Activated T-helper 17 cell treated with anti-CD3 and anti-CD28 coated beads, Interleukin-2, amount 50 U/mL, for 72 hours (primary cell): ENCODE measurements around the gene ZNF428. TPM values are rescaled to one million over a fixed set of nuclear protein-coding genes. Genes with fewer than 3 reads are reported as not detected.

Experiments
- ATAC-seq: fragments of 150-1000 bp; cut with Tn5 transposase; replicated peaks from 2 replicates; pipeline ENCODE4 v1.10.0; 2021; ENCODE audit warnings: mild to moderate bottlenecking, moderate library complexity
- H3K27ac Mint-ChIP-seq: one replicate; pipeline ENCODE4 v1.8.0; 2022; ENCODE audit warnings: mixed read lengths
- H3K27me3 Mint-ChIP-seq: one replicate; pipeline ENCODE4 v1.8.0; 2022; ENCODE audit warnings: mixed read lengths
- H3K36me3 Mint-ChIP-seq: one replicate; pipeline ENCODE4 v1.8.0; 2022; ENCODE audit warnings: low read depth, mild to moderate bottlenecking, mixed read lengths
- H3K4me1 Mint-ChIP-seq: one replicate; pipeline ENCODE4 v1.8.0; 2022; ENCODE audit warnings: mixed read lengths
- H3K4me3 Mint-ChIP-seq: one replicate; pipeline ENCODE4 v1.8.0; 2022; ENCODE audit warnings: mild to moderate bottlenecking, mixed read lengths
- H3K9me3 Mint-ChIP-seq: one replicate; pipeline ENCODE4 v1.8.0; 2022; ENCODE audit warnings: mixed read lengths
- total RNA-seq, 2 donors: library from RNA; stranded (reverse); gene quantifications; one replicate each; pipeline ENCODE4 v1.2.3, GENCODE V29; 2022

Gene ZNF428
- total RNA-seq, 2 donors from 2014 or later = 12.9 to 27.6 TPM

GRCh38 chr19:43560687-43561086 lies 58.7 kb downstream of the ZNF428 start:
- no peak for ATAC-seq
- no peaks in the 10 kb centered on the region for H3K27me3 Mint-ChIP-seq

More at GRCh38 chr19:43560687-43561086, 58.7 kb downstream of the ZNF428 start:
- Mint-ChIP-seq H3K36me3 (peaks cover 61% of the 10 kb centered on the region), H3K4me3 (peak overlapping the region; percentile 63), H3K9me3 (no peaks in the 10 kb centered on the region), H3K4me1 (peaks cover 29% of the 10 kb centered on the region), H3K27ac (peak overlapping the region; percentile 87)

Other genes starting within 250 kb of the ZNF428 start
- not detected for gene TEX101, start 204.7 kb downstream of the ZNF428 start, total RNA-seq
- gene LYPD3, start 154.0 kb downstream of the ZNF428 start, total RNA-seq = 1 to 10 TPM; 1.0 to 3.0 TPM
- 10 to 100 TPM; 16.7 to 25.5 TPM for gene PHLDB3, start 114.9 kb downstream of the ZNF428 start, total RNA-seq
- 10 to 100 TPM; 71.1 to 74.0 TPM for gene ETHE1, start 92.4 kb downstream of the ZNF428 start, total RNA-seq
- 1 to 10 TPM in 1 of 2 donors, under 1 TPM in 1; 0.86 to 1.7 TPM for gene ZNF575, start 86.4 kb downstream of the ZNF428 start, total RNA-seq
- gene XRCC1, start 44.1 kb downstream of the ZNF428 start, total RNA-seq = 10 to 100 TPM; 33.8 to 34.9 TPM
- 1 to 10 TPM; 4.6 to 6.2 TPM for gene PINLYP, start 43.8 kb downstream of the ZNF428 start, total RNA-seq
- 10 to 100 TPM; 18.3 to 22.1 TPM for gene IRGQ, start 23.5 kb downstream of the ZNF428 start, total RNA-seq
- gene ZNF576, start 23.0 kb downstream of the ZNF428 start, total RNA-seq = 10 to 100 TPM; 17.8 to 23.3 TPM
- 1 to 10 TPM in 1 of 2 donors, under 1 TPM in 1; 0.74 to 1.4 TPM for gene SRRM5, start 7.5 kb downstream of the ZNF428 start, total RNA-seq
- gene CADM4, start 20.2 kb upstream of the ZNF428 start, total RNA-seq = under 1 TPM; 0.22 to 0.61 TPM
- gene PLAUR, start 50.5 kb upstream of the ZNF428 start, total RNA-seq = 10 to 100 TPM; 11.2 to 52.5 TPM
- gene IRGC, start 96.4 kb upstream of the ZNF428 start, total RNA-seq = not detected
- gene SMG9, start 135.3 kb upstream of the ZNF428 start, total RNA-seq = 100 to 1,000 TPM in 1 of 2 donors, 10 to 100 TPM in 1; 70.4 to 109 TPM
- 100 to 1,000 TPM; 116 to 385 TPM for gene KCNN4, start 161.3 kb upstream of the ZNF428 start, total RNA-seq
- 1 to 10 TPM in 1 of 2 donors, under 1 TPM in 1; 0.73 to 6.6 TPM for gene LYPD5, start 182.8 kb upstream of the ZNF428 start, total RNA-seq
- gene ZNF283, start 207.7 kb upstream of the ZNF428 start, total RNA-seq = 10 to 100 TPM in 1 of 2 donors, 1 to 10 TPM in 1; 7.7 to 12.3 TPM